NCI-H2107 (cell line): ENCODE measurements around the gene PDE4C.
A peak's percentile ranks its signal among the peaks of the same experiment; 100 is the strongest.
"Not testable (repeated sequence)": the region's sequence is repeated elsewhere in the genome, so short reads cannot be mapped to it uniquely, and the experiment has no call there.

Experiments used
- DNase-seq: peaks from one replicate; lab custom pipeline; 2025; lab: John Stamatoyannopoulos, UW

Gene PDE4C

DNA sequence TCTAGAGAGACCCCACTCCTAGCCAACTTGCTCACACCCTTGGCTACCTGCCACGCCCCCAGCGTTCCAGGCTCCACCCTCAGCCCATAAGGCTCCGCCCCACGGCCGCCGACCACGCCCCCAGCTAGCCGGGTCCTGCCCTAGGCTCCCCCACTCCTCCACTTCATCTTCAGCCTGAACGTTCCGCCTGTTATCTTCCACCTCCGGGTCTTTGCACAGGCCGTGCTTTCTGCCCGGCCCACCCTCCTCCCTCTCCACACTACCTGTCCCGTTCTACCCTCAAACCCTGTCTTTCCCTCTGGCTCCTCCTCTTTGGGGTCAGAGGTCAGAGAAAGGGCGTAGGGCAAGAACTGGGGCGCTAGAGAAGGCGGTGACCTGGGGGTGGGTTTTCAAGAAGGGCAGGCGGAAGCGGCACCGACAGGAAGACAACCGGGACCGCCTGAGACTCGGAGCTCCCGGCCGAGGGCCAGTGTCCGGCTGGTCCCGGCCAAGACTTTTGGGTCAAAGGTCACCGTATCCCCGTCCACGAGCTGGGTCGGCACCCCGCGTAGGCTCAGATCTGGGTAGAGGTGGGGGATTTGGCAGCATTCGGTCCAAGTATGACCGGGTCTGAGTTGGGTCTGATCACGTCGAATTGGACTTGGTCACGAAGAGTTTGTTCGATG lies 2.2 kb downstream of the PDE4C start:
- no peak for DNase-seq

GRCh38 chr19:18221815-18222725 lies 4.2 kb downstream of the PDE4C start:
- DNase-seq: no peak

GRCh38 chr19:18220632-18221275 lies 5.5 kb downstream of the PDE4C start:
- DNase-seq: no peak

- no peak for DNase-seq
Measured at GRCh38 chr19:18219911-18220631, 6.2 kb downstream of the PDE4C start.

- no peak for DNase-seq
Measured at GRCh38 chr19:18218600-18218999, 7.6 kb downstream of the PDE4C start.

DNA sequence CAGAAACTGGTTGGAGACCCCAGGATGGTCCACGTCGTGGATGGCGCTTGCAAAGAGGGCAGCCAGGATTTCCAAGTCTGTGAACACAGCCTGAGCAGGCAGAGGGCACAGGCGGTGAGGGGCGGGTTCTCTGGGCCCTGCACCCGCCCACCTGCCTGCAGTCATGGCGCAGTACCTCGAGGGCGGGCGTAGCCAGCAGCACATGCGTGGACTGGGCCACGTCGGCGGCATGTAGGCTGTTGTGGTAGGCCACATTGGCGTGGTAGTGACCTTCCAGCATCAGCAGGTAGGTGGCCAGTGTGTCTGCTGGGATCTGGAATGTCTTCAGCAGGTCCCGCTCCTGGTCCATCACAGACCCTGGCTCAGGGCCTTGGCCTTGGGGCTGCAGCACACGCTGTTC lies 8.1 kb downstream of the PDE4C start:
- no peak for DNase-seq

- DNase-seq: no peak
Measured at GRCh38 chr19:18216789-18217188, 9.4 kb downstream of the PDE4C start.

- DNase-seq: no peak
Measured at GRCh38 chr19:18214779-18215433, 11.3 kb downstream of the PDE4C start.

- DNase-seq: no peak
Measured at GRCh38 chr19:18211683-18212082, 14.6 kb downstream of the PDE4C start.

GRCh38 chr19:18209912-18210311 lies 16.3 kb downstream of the PDE4C start:
- DNase-seq: not testable (repeated sequence)

- DNase-seq: no peak
Measured at GRCh38 chr19:18208098-18208951, 17.9 kb downstream of the PDE4C start.

GRCh38 chr19:18206018-18206417 lies 20.2 kb downstream of the PDE4C start:
- DNase-seq: no peak

- no peak for DNase-seq
Measured at GRCh38 chr19:18205200-18205892, 20.9 kb downstream of the PDE4C start.

- no peak for DNase-seq
Measured at GRCh38 chr19:18204394-18205199, 21.6 kb downstream of the PDE4C start.

GRCh38 chr19:18203863-18204393 lies 22.3 kb downstream of the PDE4C start, which contains the start of gene RAB3A:
TSS of gene RAB3A (minus strand) at chr19:18204042. CDS start at chr19:18202740, 1,302 bp downstream.
- peak; percentile 99 for DNase-seq

GRCh38 chr19:18203408-18203862 lies 22.8 kb downstream of the PDE4C start:
- DNase-seq: no peak

GRCh38 chr19:18202778-18203407 lies 23.3 kb downstream of the PDE4C start:
- no peak for DNase-seq

DNA sequence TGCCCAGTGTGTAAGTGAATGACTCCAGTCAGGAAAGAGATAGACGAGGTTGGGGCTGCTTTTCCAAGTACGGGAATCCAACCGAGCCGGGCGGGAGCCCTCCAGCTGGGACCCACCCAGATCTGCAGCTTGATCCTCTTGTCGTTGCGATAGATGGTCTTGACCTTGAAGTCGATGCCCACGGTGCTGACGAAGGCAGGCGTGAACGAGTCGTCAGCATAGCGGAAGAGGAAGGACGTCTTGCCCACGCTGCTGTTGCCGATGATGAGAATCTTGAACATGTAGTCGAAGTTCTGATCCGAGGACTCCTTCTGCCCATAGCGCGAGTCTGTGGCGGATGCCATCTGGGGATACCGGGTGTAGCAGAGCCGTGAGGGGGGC lies 23.9 kb downstream of the PDE4C start:
- no peak for DNase-seq
